Activated CD8-positive, alpha-beta memory T cell treated with anti-CD3 and anti-CD28 coated beads, Interleukin-2, amount 50 U/mL, for 1 hour (primary cell): ENCODE measurements around the gene SHISA6.

Experiments
- DNase-seq: peaks from one replicate; pipeline ENCODE4 v3.0.0-alpha.2; 2020; ENCODE audit errors: extremely low read depth

SHISA6 gene

GRCh38 chr17:11240841-11241610, at the start of gene SHISA6:
TSS of gene SHISA6 (plus strand) at chr17:11241213.
- no peak for DNase-seq

GRCh38 chr17:11195801-11196200, 45.2 kb upstream of the SHISA6 start:
- DNase-seq, result no peak

GRCh38 chr17:11204991-11205390, 36.0 kb upstream of the SHISA6 start:
- DNase-seq, result no peak

- no peak for DNase-seq
Observed at GRCh38 chr17:11205659-11206058, 35.4 kb upstream of the SHISA6 start.

DNA sequence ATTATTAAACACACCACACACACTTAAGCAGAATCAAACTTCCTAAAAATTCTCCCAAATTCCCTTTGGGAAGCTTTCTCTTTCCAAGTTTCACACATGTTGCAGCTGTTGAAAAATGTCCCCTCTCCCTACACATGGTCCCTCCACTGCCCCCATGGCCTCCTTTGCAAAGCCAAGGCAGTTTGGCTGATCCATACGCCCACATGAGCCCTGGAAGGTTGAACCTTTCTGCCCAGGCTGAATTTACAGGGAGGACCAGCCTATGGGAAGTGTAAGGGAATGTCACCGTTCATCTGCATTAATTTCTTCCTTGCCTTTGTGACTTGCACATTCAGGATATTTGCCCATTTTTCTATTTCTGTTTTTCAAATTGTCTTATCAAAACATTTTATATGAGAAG, 31.1 kb upstream of the SHISA6 start:
- no peak for DNase-seq

GRCh38 chr17:11212792-11213191, 28.2 kb upstream of the SHISA6 start:
- DNase-seq, result no peak

DNA sequence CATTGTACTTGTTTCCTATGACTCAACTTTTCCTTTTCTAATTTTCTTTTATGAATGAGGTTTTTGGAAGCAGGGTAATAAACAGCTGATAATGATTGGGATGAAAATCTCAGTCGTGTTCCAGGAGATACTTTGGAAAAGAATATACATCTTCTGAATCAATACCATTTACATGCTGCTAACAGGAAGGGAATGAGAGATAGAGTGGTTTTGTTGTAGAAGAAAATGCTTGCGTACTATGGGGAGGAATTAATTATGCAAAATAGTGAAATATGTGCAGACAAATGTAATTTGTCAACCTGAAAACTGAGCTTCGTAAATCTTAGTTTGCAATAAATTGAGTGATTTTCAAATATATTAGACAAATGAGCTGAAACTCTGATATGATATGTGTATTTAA, 24.0 kb upstream of the SHISA6 start:
- DNase-seq, result no peak

GRCh38 chr17:11221196-11221595, 19.8 kb upstream of the SHISA6 start:
- DNase-seq, result no peak

DNA sequence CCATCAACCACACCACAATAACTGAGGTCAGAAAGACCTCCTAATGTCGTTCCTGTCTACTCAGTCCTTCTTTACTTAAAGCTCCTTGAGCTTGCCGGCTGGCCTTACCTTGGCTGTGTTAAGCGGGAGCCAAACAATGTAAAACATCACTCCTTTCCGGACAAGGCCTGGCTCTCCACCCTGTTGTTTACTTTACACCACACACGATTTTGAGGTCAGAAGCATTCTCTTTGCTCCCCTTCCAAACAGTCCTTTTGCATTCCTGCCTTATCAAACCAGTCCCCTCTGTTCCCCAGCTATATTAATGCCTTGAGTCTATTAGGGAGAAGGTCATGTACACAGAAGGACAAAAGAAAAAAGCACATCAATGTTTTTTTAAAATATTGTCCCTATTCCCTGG, 19.3 kb upstream of the SHISA6 start:
- DNase-seq, result no peak

DNA sequence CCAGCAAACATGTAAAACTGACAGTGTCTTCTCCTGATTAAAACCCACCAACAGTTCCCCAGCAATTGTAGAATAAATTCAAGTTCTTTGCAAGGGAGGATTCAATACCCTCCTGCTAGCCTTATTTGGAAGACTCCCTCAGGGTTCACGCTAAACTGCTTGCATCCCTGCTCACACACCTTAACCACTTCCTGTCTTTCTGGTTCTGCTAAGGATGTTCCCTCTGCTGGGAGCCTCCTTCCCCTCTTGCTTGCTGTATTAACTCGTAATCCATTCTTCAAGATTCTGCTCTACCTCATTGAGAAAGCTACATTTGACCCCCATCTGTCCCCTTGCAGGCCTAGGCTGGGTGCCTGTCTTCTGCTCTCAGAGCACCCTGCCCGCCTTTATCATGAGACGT, 2.3 kb upstream of the SHISA6 start:
- no peak for DNase-seq

DNA sequence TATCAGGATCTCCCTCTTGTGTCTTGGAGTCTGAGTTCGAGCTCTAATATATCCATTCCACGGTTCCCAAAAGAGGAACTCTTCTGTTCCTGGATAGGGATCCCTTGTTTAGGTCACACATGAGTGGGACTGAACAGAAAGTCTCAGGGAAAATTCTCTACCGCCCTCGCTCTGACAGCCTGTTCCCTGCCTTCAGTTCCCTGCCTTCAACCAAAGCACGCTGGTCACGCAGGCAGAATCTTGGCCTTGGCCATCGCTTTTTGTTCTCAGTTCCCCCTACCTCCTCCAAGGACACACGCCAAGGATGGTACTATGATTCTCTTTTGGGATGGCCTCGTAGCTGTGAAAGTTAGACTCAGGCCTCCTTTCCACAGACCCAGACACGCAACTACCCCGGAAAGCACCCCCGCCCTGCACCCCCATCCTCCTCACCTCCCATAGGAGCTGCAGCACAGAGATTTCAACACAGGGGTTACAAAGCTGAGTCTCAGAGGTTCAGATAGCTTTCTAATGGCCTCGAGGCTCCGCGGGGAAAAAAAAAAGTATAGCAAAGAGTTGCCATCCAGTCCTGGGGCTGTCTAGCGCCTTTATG, 1.5 kb upstream of the SHISA6 start:
- no peak for DNase-seq

DNA sequence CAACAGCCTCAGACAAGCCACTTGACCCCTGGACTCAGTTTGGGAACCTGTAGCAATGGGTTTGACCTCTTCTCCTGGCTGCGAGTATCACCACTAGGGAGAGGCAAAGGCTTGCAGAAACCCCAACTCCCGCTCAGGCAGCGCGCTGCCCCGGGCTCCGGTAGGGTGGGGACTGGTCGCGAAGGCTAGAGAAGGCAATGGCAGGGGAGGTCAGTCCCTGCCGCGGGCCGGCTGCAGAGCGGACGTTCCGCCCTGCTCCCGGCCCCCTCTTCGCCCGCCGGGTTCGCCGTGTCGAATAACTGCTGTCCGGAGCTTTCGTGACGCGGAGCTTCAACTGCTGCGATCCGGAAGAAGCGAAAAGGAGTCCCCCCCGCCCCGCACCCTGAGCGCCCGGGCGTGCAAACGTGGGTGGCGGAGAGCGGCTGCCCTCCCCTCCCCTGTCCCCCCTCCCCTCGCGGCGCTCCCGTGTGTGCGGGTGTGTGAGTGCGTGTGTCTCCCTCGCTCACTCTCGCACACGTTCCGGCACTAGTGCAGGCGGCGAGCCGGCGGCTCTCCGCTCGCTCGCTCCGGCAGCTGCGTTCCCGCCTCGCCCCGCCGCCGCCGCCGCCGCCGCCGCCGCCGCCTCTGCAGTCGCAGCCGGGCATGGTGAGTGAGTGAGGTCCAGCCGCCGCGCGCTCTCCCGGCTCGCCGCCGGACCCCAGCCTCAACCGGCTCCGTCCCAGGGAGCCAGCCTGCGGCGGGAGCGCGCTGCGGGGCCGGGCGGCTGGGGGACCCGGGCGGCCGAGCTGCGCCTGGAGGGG, 772 bp upstream of the SHISA6 start:
- no peak for DNase-seq

- no peak for DNase-seq
Observed at GRCh38 chr17:11241611-11242226, 706 bp downstream of the SHISA6 start.

GRCh38 chr17:11242411-11242810, 1.4 kb downstream of the SHISA6 start:
- no peak for DNase-seq

- no peak for DNase-seq
Observed at GRCh38 chr17:11244776-11245175, 3.8 kb downstream of the SHISA6 start.

DNA sequence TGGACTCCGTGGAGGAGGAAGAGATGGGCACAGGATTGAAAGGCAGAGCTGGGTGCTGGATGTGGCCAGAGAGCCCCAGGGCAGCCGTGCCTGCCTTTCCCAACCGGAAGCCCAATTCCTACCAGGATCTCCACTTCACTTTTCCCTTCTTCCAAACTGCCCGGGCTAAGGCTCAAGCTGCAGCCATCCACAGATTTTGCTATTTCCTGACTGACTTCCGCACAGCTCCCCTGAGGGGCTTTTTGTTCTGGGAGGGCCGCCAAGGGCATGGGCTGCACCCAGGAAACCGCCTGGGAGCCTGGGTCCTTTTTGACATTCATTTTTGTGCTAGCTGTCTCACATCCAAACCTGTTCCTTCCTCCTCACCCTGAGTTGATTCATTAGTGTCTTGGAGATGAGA, 4.2 kb downstream of the SHISA6 start:
- no peak for DNase-seq

DNA sequence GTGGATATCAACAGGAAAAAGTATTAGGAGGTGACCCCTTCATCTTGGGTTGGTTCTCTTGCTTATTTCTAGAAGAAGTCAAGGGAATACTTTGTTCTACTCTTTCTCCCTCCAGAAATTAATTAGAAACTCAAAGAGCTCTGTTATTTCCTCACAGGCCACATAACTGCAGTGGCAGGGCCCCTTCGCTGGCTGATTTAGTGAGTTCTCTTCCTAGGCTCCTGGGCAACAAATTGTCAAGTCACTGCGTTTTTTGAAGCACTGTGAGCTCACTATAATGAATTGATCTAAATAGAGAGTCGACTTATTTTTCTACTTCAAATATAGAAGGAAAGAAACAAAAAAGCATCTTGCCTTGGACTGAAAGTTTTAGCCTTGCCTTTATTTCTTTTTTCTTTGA, 4.8 kb downstream of the SHISA6 start:
- no peak for DNase-seq

DNA sequence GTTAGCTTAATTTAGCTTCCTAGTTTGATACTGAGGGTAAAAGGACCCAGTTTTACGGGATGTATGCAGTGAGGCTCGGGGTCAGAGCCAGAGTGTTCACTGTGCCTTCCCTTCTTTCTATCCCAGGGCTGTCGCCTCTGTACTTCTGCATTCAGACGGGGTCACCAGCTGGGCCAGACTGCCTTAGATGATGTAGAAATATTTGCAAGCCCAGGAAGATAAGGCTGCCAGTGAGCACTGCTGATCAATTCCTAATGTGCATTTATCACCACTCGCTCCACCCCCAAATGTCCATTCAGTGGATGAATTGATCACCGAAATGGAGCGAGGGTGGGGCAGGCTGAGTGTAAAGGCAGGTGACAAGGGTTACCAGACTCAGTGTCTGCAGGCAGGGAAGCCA, 9.1 kb downstream of the SHISA6 start:
- no peak for DNase-seq

- no peak for DNase-seq
Observed at GRCh38 chr17:11251561-11252107, 10.6 kb downstream of the SHISA6 start.

DNA sequence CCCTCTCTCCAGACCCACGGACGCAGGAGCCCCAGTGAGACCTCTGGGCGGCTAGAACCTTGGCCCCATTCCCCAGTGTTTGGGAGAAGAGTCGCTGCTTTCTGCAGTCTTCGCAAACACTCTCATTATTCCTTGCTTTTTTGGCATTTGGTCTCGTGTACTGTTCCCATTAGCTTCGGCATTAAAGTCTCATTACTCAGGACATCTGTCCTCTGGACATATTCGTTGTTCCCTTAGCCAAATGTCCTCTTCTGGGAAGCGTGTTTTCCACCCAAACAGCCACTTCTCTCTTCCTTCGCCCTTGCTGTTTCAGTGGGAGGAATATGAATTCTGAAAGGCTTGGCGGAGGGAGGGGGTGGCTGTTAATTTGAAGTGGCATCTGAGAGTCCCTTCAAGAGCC, 11.1 kb downstream of the SHISA6 start:
- DNase-seq, result no peak

- no peak for DNase-seq
Observed at GRCh38 chr17:11256877-11257276, 15.9 kb downstream of the SHISA6 start.

- no peak for DNase-seq
Observed at GRCh38 chr17:11264183-11264871, 23.3 kb downstream of the SHISA6 start.
